Measurements from ENCODE around the gene CENPC. TPM values are rescaled to one million over a fixed set of nuclear protein-coding genes. Genes with fewer than 3 reads are reported as not detected.
"Not testable (repeated sequence)": the region's sequence is repeated elsewhere in the genome, so short reads cannot be mapped to it uniquely, and the experiment has no call there.

Gene CENPC
- total RNA-seq, 1 donor from 2014 or later, result 27.7 TPM

GRCh38 chr4:67546004-67546356, 677 bp upstream of the CENPC start:
- no peak for DNase-seq (ENCODE audit: low spot score)
- peak overlapping the region; percentile 100 for H3K4me3 Mint-ChIP-seq
- H3K27ac Mint-ChIP-seq, result peak overlapping the region; percentile 98
- peaks cover 24% of the 10 kb centered on the region for H3K36me3 Mint-ChIP-seq (ENCODE audit: low read depth)
- no peaks in the 10 kb centered on the region for H3K27me3 Mint-ChIP-seq (ENCODE audit: insufficient read depth)
- intact Hi-C loops (cut with micrococcal nuclease), result no loop called here
- H3K4me1 Mint-ChIP-seq (ENCODE audit: low read depth), result peaks cover 53% of the 10 kb centered on the region
- H3K9me3 Mint-ChIP-seq, result no peaks in the 10 kb centered on the region

DNA sequence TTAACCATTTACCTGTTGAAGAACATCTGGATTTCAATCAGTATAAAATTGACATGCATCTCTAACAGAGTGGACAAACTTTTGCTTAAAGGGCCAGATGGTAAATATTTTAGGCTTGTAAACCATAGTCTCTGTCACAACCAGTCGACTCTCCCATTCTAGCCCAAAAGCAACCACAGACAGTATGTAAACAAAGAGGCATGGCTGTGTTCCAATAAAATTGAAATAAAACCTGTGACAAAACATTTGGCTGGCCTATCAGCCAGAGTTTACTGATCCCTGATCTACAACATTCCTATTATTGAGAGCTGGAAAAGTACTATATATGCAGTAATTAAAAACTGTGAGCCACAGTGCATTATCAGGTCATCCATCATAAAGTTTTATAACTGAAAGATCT, 3.2 kb downstream of the CENPC start:
- Mint-ChIP-seq H3K4me1 (ENCODE audit: low read depth) (peaks cover 55% of the 10 kb centered on the region), H3K27me3 (ENCODE audit: insufficient read depth) (no peaks in the 10 kb centered on the region), H3K36me3 (ENCODE audit: low read depth) (peaks cover 46% of the 10 kb centered on the region), H3K9me3 (no peaks in the 10 kb centered on the region), H3K4me3 (no peak overlapping the region), H3K27ac (no peak overlapping the region)
- intact Hi-C loops (cut with micrococcal nuclease), result no loop called here
- DNase-seq (ENCODE audit: low spot score), result no peak

DNA sequence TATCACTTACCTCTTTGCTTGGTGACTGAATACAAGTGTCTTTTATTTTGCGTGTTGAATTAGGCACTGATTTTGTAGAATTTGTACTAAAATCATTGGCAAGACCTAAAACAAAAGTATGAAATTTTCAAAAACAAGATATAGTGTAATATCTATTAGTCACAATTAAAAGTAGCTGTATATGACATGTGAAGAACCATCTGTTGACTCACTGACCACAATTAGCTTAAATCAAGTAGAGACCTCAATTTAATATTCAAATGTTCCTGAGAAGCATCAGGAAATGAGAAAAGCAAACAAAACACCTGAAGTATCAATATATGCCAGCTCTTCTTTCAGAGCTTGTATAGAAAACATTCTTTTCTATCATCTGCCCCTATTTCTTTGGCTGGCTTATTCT, 5.5 kb downstream of the CENPC start:
- intact Hi-C loops (cut with micrococcal nuclease), result no loop called here
- no peaks in the 10 kb centered on the region for H3K27me3 Mint-ChIP-seq (ENCODE audit: insufficient read depth)
- no peak for DNase-seq (ENCODE audit: low spot score)
- no peak overlapping the region for H3K27ac Mint-ChIP-seq
- no peaks in the 10 kb centered on the region for H3K9me3 Mint-ChIP-seq
- peaks cover 42% of the 10 kb centered on the region for H3K4me1 Mint-ChIP-seq (ENCODE audit: low read depth)
- no peak overlapping the region for H3K4me3 Mint-ChIP-seq
- peaks cover 55% of the 10 kb centered on the region for H3K36me3 Mint-ChIP-seq (ENCODE audit: low read depth)

- Mint-ChIP-seq H3K4me3 (no peak overlapping the region), H3K27ac (no peak overlapping the region), H3K36me3 (ENCODE audit: low read depth) (peaks cover 71% of the 10 kb centered on the region), H3K4me1 (ENCODE audit: low read depth) (peaks cover 13% of the 10 kb centered on the region), H3K9me3 (peaks cover 9% of the 10 kb centered on the region), H3K27me3 (ENCODE audit: insufficient read depth) (no peaks in the 10 kb centered on the region)
- intact Hi-C loops (cut with micrococcal nuclease), result loop anchor here (1.0 kb wide), 1 partner anchor 9 kb away; no protein-coding TSS in a partner anchor
- DNase-seq (ENCODE audit: low spot score), result no peak
These were observed 9.9 kb downstream of the CENPC start for GRCh38 chr4:67535280-67535840.

DNA sequence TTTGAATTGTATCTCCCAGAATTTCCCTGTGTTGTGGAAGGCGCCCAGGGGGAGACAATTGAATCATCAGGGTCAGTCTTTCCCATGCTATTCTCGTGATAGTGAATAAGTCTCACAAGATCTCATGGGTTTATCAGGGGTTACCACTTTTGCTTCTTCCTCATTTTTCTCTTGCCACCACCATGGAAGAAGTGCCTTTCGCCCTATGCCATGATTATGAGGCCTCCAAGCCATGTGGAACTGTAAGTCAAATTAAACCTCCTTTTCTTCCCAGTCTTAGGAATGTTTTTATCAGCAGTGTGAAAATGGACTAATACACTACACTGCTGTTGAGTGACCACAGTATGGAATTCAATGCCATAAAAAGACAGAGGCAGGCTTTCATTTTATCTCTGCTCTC, 12.2 kb downstream of the CENPC start:
- H3K4me3 Mint-ChIP-seq, result no peak overlapping the region

GRCh38 chr4:67532397-67532796, 12.9 kb downstream of the CENPC start:
- peaks cover 64% of the 10 kb centered on the region for H3K36me3 Mint-ChIP-seq (ENCODE audit: low read depth)
- H3K4me1 Mint-ChIP-seq (ENCODE audit: low read depth); DNase-seq (ENCODE audit: low spot score); H3K27me3 Mint-ChIP-seq (ENCODE audit: insufficient read depth); H3K27ac Mint-ChIP-seq; intact Hi-C loops (cut with micrococcal nuclease); H3K9me3 Mint-ChIP-seq; H3K4me3 Mint-ChIP-seq: not testable (repeated sequence)

More for the DNA sequence above, 12.2 kb downstream of the CENPC start:
- H3K9me3 Mint-ChIP-seq, result peaks cover 9% of the 10 kb centered on the region
- no peak overlapping the region for H3K27ac Mint-ChIP-seq
- H3K36me3 Mint-ChIP-seq (ENCODE audit: low read depth), result peaks cover 65% of the 10 kb centered on the region
- no peaks in the 10 kb centered on the region for H3K27me3 Mint-ChIP-seq (ENCODE audit: insufficient read depth)
- peaks cover 10% of the 10 kb centered on the region for H3K4me1 Mint-ChIP-seq (ENCODE audit: low read depth)
- no peak for DNase-seq (ENCODE audit: low spot score)
- intact Hi-C loops (cut with micrococcal nuclease), result no loop called here

DNA sequence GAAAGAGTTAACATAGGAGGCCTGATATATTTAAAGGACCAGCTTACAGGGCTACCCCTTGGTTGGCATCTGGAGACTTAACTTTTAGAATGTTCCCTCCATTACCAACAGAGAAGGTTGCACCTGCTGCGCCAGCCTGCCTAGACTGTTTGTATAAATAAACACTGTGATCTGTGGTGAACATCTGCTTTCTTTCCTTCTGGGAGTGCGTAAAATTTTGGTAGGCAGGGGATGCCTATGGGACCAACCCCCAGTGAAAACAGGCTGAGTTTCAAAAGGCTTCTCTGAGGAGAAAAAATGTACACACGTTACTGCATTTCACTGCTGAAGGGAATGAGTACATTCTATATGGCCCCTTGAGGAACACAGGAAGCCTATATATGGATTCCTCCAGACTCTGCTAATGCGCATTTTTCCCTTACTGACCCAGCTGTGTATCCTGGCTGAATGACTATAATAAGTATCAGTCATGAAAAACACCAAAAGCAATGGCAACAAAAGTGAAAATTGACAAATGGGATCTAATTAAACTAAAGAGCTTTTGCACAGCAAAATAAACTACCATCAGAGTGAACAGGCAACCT, 13.8 kb downstream of the CENPC start:
- no peak overlapping the region for H3K4me3 Mint-ChIP-seq
- peaks cover 17% of the 10 kb centered on the region for H3K4me1 Mint-ChIP-seq (ENCODE audit: low read depth)
- H3K36me3 Mint-ChIP-seq (ENCODE audit: low read depth), result peaks cover 71% of the 10 kb centered on the region
- no peak for DNase-seq (ENCODE audit: low spot score)
- intact Hi-C loops (cut with micrococcal nuclease), result no loop called here
- peaks cover 12% of the 10 kb centered on the region for H3K9me3 Mint-ChIP-seq
- no peaks in the 10 kb centered on the region for H3K27me3 Mint-ChIP-seq (ENCODE audit: insufficient read depth)
- H3K27ac Mint-ChIP-seq, result peak overlapping the region; percentile 55

GRCh38 chr4:67524140-67524539, 21.2 kb downstream of the CENPC start:
- Mint-ChIP-seq H3K4me1 (ENCODE audit: low read depth) (peaks cover 65% of the 10 kb centered on the region), H3K27ac (peak overlapping the region; percentile 92), H3K36me3 (ENCODE audit: low read depth) (peaks cover 59% of the 10 kb centered on the region), H3K9me3 (peaks cover 29% of the 10 kb centered on the region), H3K4me3 (peak overlapping the region; percentile 47)
- intact Hi-C loops (cut with micrococcal nuclease), result loop anchor here (2.0 to 5.0 kb wide), 2 partner anchors 725 to 823 kb away; no protein-coding TSS in a partner anchor
- not testable (repeated sequence) for H3K27me3 Mint-ChIP-seq (ENCODE audit: insufficient read depth); DNase-seq (ENCODE audit: low spot score)

- H3K36me3 Mint-ChIP-seq (ENCODE audit: low read depth), result peaks cover 55% of the 10 kb centered on the region
- no peaks in the 10 kb centered on the region for H3K27me3 Mint-ChIP-seq (ENCODE audit: insufficient read depth)
- DNase-seq (ENCODE audit: low spot score), result no peak
- peaks cover 29% of the 10 kb centered on the region for H3K9me3 Mint-ChIP-seq
- intact Hi-C loops (cut with micrococcal nuclease), result loop anchor here (1.0 to 5.0 kb wide), 3 partner anchors 22 to 824 kb away; partner anchors contain the start of gene CENPC
- peak overlapping the region; percentile 92 for H3K27ac Mint-ChIP-seq
- peak overlapping the region; percentile 19 for H3K4me3 Mint-ChIP-seq
- H3K4me1 Mint-ChIP-seq (ENCODE audit: low read depth), result peaks cover 65% of the 10 kb centered on the region
These were observed 22.2 kb downstream of the CENPC start for GRCh38 chr4:67522851-67523671.

DNA sequence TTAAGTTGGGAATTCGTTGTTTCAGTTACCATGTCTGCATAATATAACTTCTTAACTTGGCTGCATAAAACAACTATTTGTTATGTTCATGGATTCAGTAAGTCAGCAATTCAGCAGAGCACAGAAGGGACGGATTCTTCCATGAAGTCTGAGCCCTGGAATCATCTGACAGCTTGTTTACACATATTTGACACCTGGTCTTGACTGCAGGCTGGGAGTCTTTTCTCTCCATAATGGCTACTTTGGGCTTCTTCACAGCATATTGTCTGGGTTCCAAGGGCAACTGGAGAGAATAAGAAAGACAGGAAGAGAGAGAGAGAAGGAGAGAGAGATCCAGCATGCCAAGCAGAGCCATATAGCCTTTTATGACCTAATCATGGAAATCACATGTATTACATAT, 23.1 kb downstream of the CENPC start:
- DNase-seq (ENCODE audit: low spot score), result no peak
- intact Hi-C loops (cut with micrococcal nuclease), result loop anchor here (5.0 kb wide), 1 partner anchor 825 kb away; no protein-coding TSS in a partner anchor
- H3K4me3 Mint-ChIP-seq, result peak overlapping the region; percentile 19
- H3K4me1 Mint-ChIP-seq (ENCODE audit: low read depth), result peaks cover 65% of the 10 kb centered on the region
- no peaks in the 10 kb centered on the region for H3K27me3 Mint-ChIP-seq (ENCODE audit: insufficient read depth)
- H3K36me3 Mint-ChIP-seq (ENCODE audit: low read depth), result peaks cover 54% of the 10 kb centered on the region
- H3K9me3 Mint-ChIP-seq, result peaks cover 29% of the 10 kb centered on the region
- peak overlapping the region; percentile 92 for H3K27ac Mint-ChIP-seq

DNA sequence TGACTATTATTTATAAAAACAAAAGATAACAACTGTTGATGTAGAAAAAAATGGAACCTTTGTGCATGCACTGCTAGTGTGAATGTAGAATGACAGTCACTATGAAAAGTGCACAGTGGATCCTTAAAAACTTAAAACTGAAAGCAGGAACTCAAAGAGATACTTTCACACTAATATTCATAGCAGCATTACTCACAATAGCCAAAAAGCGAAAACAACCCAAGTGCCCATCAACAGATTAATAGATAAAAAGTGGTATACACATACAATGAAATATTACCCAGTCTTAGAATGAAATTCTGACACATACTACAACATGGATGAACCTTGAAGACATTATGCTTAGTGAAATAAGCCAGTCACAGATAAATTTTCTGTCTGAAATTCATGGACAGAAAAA, 23.8 kb downstream of the CENPC start:
- no peak for DNase-seq (ENCODE audit: low spot score)
- Mint-ChIP-seq H3K27ac (peak overlapping the region; percentile 68), H3K4me1 (ENCODE audit: low read depth) (peaks cover 62% of the 10 kb centered on the region), H3K4me3 (no peak overlapping the region), H3K9me3 (peaks cover 27% of the 10 kb centered on the region), H3K36me3 (ENCODE audit: low read depth) (peaks cover 52% of the 10 kb centered on the region), H3K27me3 (ENCODE audit: insufficient read depth) (no peaks in the 10 kb centered on the region)
- intact Hi-C loops (cut with micrococcal nuclease), result loop anchor here (1.0 to 5.0 kb wide), 2 partner anchors 60 to 826 kb away; no protein-coding TSS in a partner anchor

DNA sequence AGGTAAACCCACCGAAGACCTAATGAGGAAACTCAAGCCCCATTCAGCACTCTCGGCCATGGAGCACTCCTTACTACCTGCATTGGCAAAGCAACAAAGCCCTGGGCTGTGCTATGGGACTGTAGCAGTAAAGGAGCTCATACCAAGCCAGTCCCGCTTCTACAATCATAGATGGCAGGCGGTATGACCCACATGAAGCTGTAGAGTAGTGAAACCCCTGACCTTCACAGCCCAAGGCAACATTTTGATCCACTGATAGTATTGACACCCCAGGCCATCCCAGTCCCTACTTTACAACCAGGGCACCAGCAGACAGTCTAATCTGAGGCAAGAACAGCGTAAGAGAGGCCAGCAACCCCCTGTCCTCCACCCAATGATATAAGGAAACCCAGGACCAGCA, 25.2 kb downstream of the CENPC start:
- no peak for DNase-seq (ENCODE audit: low spot score)
- Mint-ChIP-seq H3K9me3 (peaks cover 19% of the 10 kb centered on the region), H3K36me3 (ENCODE audit: low read depth) (peaks cover 45% of the 10 kb centered on the region), H3K27me3 (ENCODE audit: insufficient read depth) (no peaks in the 10 kb centered on the region), H3K4me1 (ENCODE audit: low read depth) (peaks cover 52% of the 10 kb centered on the region), H3K27ac (peak overlapping the region; percentile 0), H3K4me3 (no peak overlapping the region)
- intact Hi-C loops (cut with micrococcal nuclease), result loop anchor here (5.0 kb wide), 1 partner anchor 827 kb away; no protein-coding TSS in a partner anchor

DNA sequence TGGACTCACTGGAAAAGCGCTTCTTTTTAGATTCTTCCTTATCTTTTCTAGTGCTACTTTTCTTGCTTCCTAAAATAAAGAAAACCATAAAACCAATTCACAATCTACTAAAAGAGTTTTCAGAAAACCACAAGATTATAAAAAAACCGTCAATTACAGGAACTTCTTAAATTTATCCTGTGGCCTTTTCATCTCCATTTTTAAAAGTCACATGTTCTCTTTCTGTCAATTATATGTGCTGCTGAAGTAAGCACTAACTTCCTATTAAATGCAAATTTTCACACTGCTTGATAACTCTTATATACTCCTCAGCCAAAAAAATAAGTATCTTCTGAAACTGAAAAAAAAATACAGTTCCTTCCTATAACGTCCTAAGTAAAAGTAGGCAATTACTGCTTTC, 32.8 kb downstream of the CENPC start:
- Mint-ChIP-seq H3K27me3 (ENCODE audit: insufficient read depth) (no peaks in the 10 kb centered on the region), H3K9me3 (no peaks in the 10 kb centered on the region), H3K36me3 (ENCODE audit: low read depth) (peaks cover 59% of the 10 kb centered on the region), H3K4me1 (ENCODE audit: low read depth) (peaks cover 26% of the 10 kb centered on the region), H3K4me3 (no peak overlapping the region), H3K27ac (no peak overlapping the region)
- DNase-seq (ENCODE audit: low spot score), result no peak
- intact Hi-C loops (cut with micrococcal nuclease), result no loop called here

All from activated T-helper 1 cell treated with anti-CD3 and anti-CD28 coated beads, Interleukin-12 subunit alpha, Interleukin-12 subunit beta, Interleukin-2, Interleukin-4 antibody, amounts not matched to agents 30 ng/mL and 10 ng/mL and 1 ng/mL, durations not matched to agents 14 hours and 24 hours and 36 hours (primary cell).